Caco-2 (cell line): ENCODE results near the gene IGFBP6. TPM values are rescaled to one million over a fixed set of nuclear protein-coding genes. Genes with fewer than 3 reads are reported as not detected.

Experiments
- BruUV-seq: library from RNA; stranded (reverse); fragments of 400-500 nt; replicated peaks from 2 replicates; lab custom pipeline; 2021; lab: Mats Ljungman, UMichigan
- CTCF ChIA-PET: fragments of 300-600 bp; sonication (Branson Sonifier 250); formaldehyde crosslinking; loops from one replicate; lab custom pipeline; 2022; ENCODE audit warnings: antibody characterized with exemption; lab: Charles Lee
- POLR2A ChIA-PET: fragments of 300-600 bp; sonication (Branson Sonifier 250); formaldehyde crosslinking; loops from one replicate; lab custom pipeline; 2022; ENCODE audit warnings: antibody characterized with exemption; lab: Charles Lee
- DNase-seq, 2 experiments: peaks; one replicate each; pipeline versions ENCODE4 v3.0.0 to v3.0.0-alpha.2; 2020 to 2022
- H3K27me3 ChIP-seq: replicated peaks from 2 replicates; pipeline ENCODE4 v1.6.0; 2011; ENCODE audit warnings: low read length; ENCODE audit not compliant: control insufficient read depth, insufficient read depth
- H3K36me3 ChIP-seq: 2 replicates; pipeline ENCODE4 v1.5.1; 2011; ENCODE audit warnings: low read length; ENCODE audit not compliant: control insufficient read depth, insufficient read depth
- H3K4me1 ChIP-seq: fragments of 250-450 bp; sonication (Bioruptor Pico); 2 replicates; pipeline ENCODE4 v1.5.1; 2020; ENCODE audit warnings: mild to moderate bottlenecking
- H3K4me3 ChIP-seq: 2 replicates; pipeline ENCODE4 v1.5.1; 2011; ENCODE audit warnings: low read depth, mild to moderate bottlenecking, control low read depth, low read length
- H3K9me3 ChIP-seq: fragments of 250-450 bp; sonication (Bioruptor Pico); 2 replicates; pipeline ENCODE4 v1.5.1; 2020; ENCODE audit warnings: mild to moderate bottlenecking, moderate library complexity
- H3K27ac Mint-ChIP-seq: one replicate; pipeline ENCODE4 v1.8.0; 2022; ENCODE audit warnings: mixed read lengths; ENCODE audit not compliant: unreplicated experiment
- H3K27me3 Mint-ChIP-seq: one replicate; pipeline ENCODE4 v1.8.0; 2022; ENCODE audit warnings: mixed read lengths; ENCODE audit not compliant: insufficient read depth, unreplicated experiment
- H3K36me3 Mint-ChIP-seq: one replicate; pipeline ENCODE4 v1.8.0; 2022; ENCODE audit warnings: mild to moderate bottlenecking, mixed read lengths; ENCODE audit not compliant: insufficient read depth, unreplicated experiment
- H3K4me1 Mint-ChIP-seq: one replicate; pipeline ENCODE4 v1.8.0; 2022; ENCODE audit warnings: low read depth, mixed read lengths; ENCODE audit not compliant: unreplicated experiment
- H3K4me3 Mint-ChIP-seq: one replicate; pipeline ENCODE4 v1.8.0; 2022; ENCODE audit warnings: mild to moderate bottlenecking, moderate library complexity, mixed read lengths; ENCODE audit not compliant: unreplicated experiment
- H3K9me3 Mint-ChIP-seq: one replicate; pipeline ENCODE4 v1.8.0; 2022; ENCODE audit warnings: mixed read lengths; ENCODE audit not compliant: unreplicated experiment
- intact Hi-C: fragments of 100-400 bp; cut with micrococcal nuclease; formaldehyde crosslinking; loops from one replicate; pipeline ENCODE4 v1.10.0; 2022; ENCODE audit not compliant: unreplicated experiment
- total RNA-seq: library from RNA; stranded (reverse); gene quantifications from 2 replicates; pipeline ENCODE4 v1.2.3, GENCODE V29; 2022
- TF ChIP-seq, protein P1 (sequence below), 2 experiments: fragments of 200-600 bp in 1 of 2; IDR thresholded peaks; 1 replicate in 1 of 2; 2 replicates in 1 of 2; pipeline versions ENCODE4 v1.5.1 to v1.8.0; 2011 to 2022; ENCODE audit warnings: antibody characterized with exemption in 1 of 2, control low read depth in 1 of 2, inconsistent platforms in 1 of 2, low read depth in 1 of 2, low read length in 1 of 2, mild to moderate bottlenecking in 1 of 2, moderate library complexity in 1 of 2; ENCODE audit not compliant: insufficient read depth in 1 of 2, severe bottlenecking in 1 of 2, unreplicated experiment in 1 of 2

The IGFBP6 gene
- total RNA-seq, 1 experiment from 2014 or later, result 34.7 TPM

DNA sequence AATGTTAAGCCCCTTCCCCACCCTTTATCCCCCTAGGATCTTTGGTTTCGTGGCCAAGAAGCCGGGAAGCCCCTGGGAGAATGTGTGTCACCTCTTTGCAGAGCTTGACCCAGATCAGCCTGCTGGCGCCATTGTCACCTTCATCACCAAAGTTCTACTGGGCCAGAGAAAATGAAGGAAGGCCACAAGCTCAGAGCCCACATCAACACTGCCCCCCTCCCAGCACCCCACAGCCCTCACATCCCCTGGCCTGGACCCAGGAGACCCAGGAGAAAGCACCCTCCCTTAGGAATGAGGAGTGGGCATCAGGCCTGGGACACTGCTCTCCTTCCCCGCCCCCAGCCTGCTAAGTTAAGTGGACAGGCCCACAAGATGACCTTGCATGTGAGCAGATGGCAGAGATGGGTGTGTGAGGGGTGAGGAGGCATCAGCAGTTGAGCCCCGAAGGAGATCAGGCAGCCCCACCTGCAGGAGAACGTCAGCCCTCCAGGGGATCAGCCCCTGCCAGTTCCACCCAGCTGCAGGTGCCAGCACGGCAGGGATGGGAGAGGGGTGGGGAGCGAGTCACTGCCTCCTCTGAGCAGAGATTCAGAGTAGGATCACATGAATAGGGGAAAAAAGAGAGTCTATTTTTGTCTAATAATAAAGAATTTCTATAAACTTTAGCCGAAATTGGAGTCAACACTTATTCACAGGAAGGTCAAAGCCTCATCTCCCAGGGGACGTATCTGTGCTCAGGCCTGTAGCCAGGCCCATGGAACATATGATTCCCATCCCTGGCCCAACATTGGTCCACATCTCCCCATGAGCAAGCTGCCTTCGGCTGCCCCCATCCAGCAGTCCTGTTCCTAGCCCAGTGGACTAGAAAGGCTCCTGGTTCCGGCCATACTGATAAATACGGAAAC is 33.5 kb upstream of the IGFBP6 start:
- POLR2A ChIA-PET, result no interaction called here
- BruUV-seq, result no TSS peak

DNA sequence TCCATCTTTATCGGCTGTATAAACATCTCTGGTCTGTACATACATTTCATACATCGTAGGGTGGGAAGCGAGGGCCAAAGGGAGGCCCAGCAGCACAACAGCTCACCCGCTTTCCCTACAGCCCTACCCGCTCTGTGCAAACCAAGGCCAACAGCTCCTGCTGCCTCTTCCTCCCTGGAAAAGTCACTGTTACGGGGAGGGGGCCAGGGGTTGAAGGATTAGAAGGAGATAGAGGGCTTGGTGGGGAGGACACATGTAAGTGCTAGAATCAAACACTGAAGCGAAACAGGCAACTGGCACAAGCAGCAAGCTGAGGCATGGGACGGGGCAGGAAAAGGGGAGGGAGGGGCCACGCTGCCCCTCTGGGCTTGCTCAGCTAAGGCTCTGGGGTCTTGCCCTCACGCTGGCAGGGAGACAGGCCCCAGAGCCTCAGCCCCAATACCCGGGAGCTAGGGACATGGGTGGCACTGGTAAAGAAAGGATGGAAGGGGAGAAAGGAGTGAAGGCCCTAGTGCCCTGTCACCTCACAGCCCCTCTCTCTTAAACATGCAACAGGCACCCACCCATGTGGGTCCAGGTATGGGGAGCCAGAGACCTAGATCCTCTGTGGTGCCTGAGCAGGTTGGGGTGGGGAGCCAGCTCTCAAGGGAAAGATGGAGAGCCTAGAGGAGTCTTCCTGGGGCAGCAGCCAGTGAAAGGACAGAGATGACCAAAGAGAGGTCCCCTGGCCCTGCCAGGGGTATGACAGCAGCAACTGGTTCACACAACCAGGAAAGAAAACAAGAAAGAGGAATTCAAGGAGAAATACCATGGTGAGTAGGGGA is 32.6 kb upstream of the IGFBP6 start:
- peak in 1 of 2 experiments; percentile 17 for DNase-seq
- Histone ChIP-seq H3K9me3 (no peaks in the 10 kb centered on the region), H3K4me1 (peaks cover 7% of the 10 kb centered on the region), H3K36me3 (peaks cover 3% of the 10 kb centered on the region; the same call in 1 of the 2 replicates), H3K4me3 (no peak overlapping the region), H3K27me3 (no peaks in the 10 kb centered on the region)
- POLR2A ChIA-PET, result interaction anchor here (1.3 kb wide), 1 partner anchor 14 kb away, joined by 18 read pairs; the partner anchor contains the start of gene SPRYD3
- H3K9me3 Mint-ChIP-seq, result no peaks in the 10 kb centered on the region
- intact Hi-C loops, result no loop called here
- peaks cover 9% of the 10 kb centered on the region for H3K36me3 Mint-ChIP-seq
- H3K27me3 Mint-ChIP-seq, result no peaks in the 10 kb centered on the region
- BruUV-seq, result no TSS peak
- H3K27ac Mint-ChIP-seq, result peak overlapping the region; percentile 34
- TF ChIP-seq, protein P1, sequence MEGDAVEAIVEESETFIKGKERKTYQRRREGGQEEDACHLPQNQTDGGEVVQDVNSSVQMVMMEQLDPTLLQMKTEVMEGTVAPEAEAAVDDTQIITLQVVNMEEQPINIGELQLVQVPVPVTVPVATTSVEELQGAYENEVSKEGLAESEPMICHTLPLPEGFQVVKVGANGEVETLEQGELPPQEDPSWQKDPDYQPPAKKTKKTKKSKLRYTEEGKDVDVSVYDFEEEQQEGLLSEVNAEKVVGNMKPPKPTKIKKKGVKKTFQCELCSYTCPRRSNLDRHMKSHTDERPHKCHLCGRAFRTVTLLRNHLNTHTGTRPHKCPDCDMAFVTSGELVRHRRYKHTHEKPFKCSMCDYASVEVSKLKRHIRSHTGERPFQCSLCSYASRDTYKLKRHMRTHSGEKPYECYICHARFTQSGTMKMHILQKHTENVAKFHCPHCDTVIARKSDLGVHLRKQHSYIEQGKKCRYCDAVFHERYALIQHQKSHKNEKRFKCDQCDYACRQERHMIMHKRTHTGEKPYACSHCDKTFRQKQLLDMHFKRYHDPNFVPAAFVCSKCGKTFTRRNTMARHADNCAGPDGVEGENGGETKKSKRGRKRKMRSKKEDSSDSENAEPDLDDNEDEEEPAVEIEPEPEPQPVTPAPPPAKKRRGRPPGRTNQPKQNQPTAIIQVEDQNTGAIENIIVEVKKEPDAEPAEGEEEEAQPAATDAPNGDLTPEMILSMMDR (IDR thresholded peaks at IDR 0.05; ENCODE audit: insufficient read depth in 1 of 2, low read depth in 1 of 2, low read length in 1 of 2, severe bottlenecking in 1 of 2, unreplicated experiment in 1 of 2), result no peak
- CTCF ChIA-PET, result interaction anchor here (0.6 to 3.2 kb wide), 20 partner anchors 11 to 315 kb away, joined by 3 to 95 read pairs (median 8); partner anchors contain the start of genes AAAS, CSAD, EIF4B and IGFBP6
- H3K4me1 Mint-ChIP-seq, result peaks cover 6% of the 10 kb centered on the region
- no peak overlapping the region for H3K4me3 Mint-ChIP-seq

More for the DNA sequence above, 33.5 kb upstream of the IGFBP6 start:
- H3K4me3 Mint-ChIP-seq, result no peak overlapping the region
- Histone ChIP-seq H3K4me3 (no peak overlapping the region), H3K27me3 (no peaks in the 10 kb centered on the region), H3K4me1 (peaks cover 7% of the 10 kb centered on the region), H3K9me3 (no peaks in the 10 kb centered on the region), H3K36me3 (peaks cover 3% of the 10 kb centered on the region; the same call in 1 of the 2 replicates)
- H3K27me3 Mint-ChIP-seq, result no peaks in the 10 kb centered on the region
- CTCF ChIA-PET, result interaction anchor here (1.9 to 2.7 kb wide), 2 partner anchors 10 kb away, joined by 9 to 32 read pairs; no protein-coding TSS in a partner anchor
- no peaks in the 10 kb centered on the region for H3K9me3 Mint-ChIP-seq
- DNase-seq, result peak in 1 of 2 experiments; percentile 23
- intact Hi-C loops, result no loop called here
- TF ChIP-seq, protein P1 (IDR thresholded peaks at IDR 0.05; ENCODE audit: insufficient read depth in 1 of 2, low read depth in 1 of 2, low read length in 1 of 2, severe bottlenecking in 1 of 2, unreplicated experiment in 1 of 2), result no peak
- H3K36me3 Mint-ChIP-seq, result peaks cover 9% of the 10 kb centered on the region
- H3K27ac Mint-ChIP-seq, result no peak overlapping the region
- H3K4me1 Mint-ChIP-seq, result peaks cover 6% of the 10 kb centered on the region
